ENCODE measurements around the gene PCNX2. TPM values are rescaled to one million over a fixed set of nuclear protein-coding genes. Genes with fewer than 3 reads are reported as not detected.

PCNX2 gene
- total and polyA plus RNA-seq, 10 of the 15 experiments (the other 5 are each of a cell fraction or from before 2014, with no cell fraction given): 2.1 to 16.4 (median 8.1) TPM

DNA sequence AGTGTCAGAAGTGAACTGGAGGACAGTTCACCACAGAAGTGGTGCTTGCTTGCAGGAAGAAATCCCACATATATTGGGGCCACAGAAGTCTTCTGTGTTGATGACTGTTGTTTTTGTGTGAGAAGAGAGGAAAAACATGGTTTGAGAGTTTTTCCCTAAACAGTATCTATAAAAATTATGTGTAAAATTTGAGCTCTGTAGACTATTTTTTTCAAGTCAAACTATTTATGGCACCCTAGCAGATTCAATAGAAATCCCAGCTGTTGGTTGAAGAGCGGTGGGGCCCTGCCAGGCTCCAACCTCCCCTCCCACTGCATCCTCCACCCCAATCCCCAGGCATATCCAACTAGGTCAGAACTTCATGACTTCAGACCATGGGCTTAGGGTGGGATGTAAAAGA, 283.5 kb downstream of the PCNX2 start:
- POLR2A ChIA-PET: interaction anchor here (1.0 kb wide), 1 partner anchor 30 kb away, joined by 3 read pairs; no protein-coding TSS in a partner anchor
- BruUV-seq (replicated peaks): no TSS peak
- no peak overlapping the region for H3K9ac ChIP-seq (ENCODE audit: control insufficient read depth, insufficient read depth, low read length)
- WGBS (ENCODE audit: insufficient coverage, insufficient replicate concordance, low lambda C conversion rate, missing lambda C conversion rate): 53% methylated on average over 1 of the region's 1 CpG
- no peak for ATAC-seq
- SMC1A ChIA-PET (ENCODE audit: uncharacterized antibody, unreplicated experiment): interaction anchor here (1.0 kb wide), 1 partner anchor 55 kb away, joined by 3 read pairs; no protein-coding TSS in a partner anchor
- FAIRE-seq: no peak
- 0 out of 2 replicates have a peak, but pooled peaks cover 5% of the 10 kb centered on the region for H3K4me1 ChIP-seq (ENCODE audit: control insufficient read depth, insufficient read depth, low read length)
- H3K36me3 ChIP-seq (ENCODE audit: control insufficient read depth in 2 of 2, insufficient read depth in 2 of 2, low read length in 1 of 2): no peaks in the 10 kb centered on the region
- no peaks in the 10 kb centered on the region for H3K79me2 ChIP-seq (ENCODE audit: control insufficient read depth, insufficient read depth, low read length)
- DNase-seq (ENCODE audit: low read depth, low spot score): no peak
- no peak overlapping the region for H3K27ac ChIP-seq (ENCODE audit: control insufficient read depth, insufficient read depth)
- no peak overlapping the region for H2AFZ ChIP-seq (ENCODE audit: control insufficient read depth, low read depth, low read length)
- H3K27me3 ChIP-seq (replicated peaks in 1 of 2; ENCODE audit: control insufficient read depth in 2 of 2, insufficient read depth in 2 of 2, low read length in 1 of 2): no peaks in the 10 kb centered on the region
- H3K4me2 ChIP-seq (ENCODE audit: control insufficient read depth, insufficient read depth): no peak overlapping the region
- no peaks in the 10 kb centered on the region for H4K20me1 ChIP-seq (ENCODE audit: control insufficient read depth, insufficient read depth)
- H3K4me3 ChIP-seq: no peak overlapping the region
- no peaks in the 10 kb centered on the region for H3K9me3 ChIP-seq (replicated peaks; ENCODE audit: control insufficient read depth, insufficient read depth, low read length)
- CTCF ChIA-PET: no interaction called here
- intact Hi-C loops (cut with micrococcal nuclease; ENCODE audit: unreplicated experiment): no loop called here
- RAD21 ChIA-PET (ENCODE audit: unreplicated experiment): no interaction called here
- in situ Hi-C loops (cut with MboI): no loop called here
- TF ChIP-seq HDGF (IDR thresholded peaks at IDR 0.05) (no peak), NFYB (IDR thresholded peaks at IDR 0.05; ENCODE audit: insufficient read depth, low read depth, low read length) (no peak), EP300 (IDR thresholded peaks at IDR 0.05; ENCODE audit: borderline replicate concordance in 1 of 2, control insufficient read depth in 1 of 2, low read depth in 2 of 2, low read length in 2 of 2) (no peak), SMAD5 (IDR thresholded peaks at IDR 0.05; ENCODE audit: low read depth) (no peak), TARDBP (IDR thresholded peaks at IDR 0.05; ENCODE audit: borderline replicate concordance) (no peak), ZNF24 (IDR thresholded peaks at IDR 0.05) (no peak), ATF7 (IDR thresholded peaks at IDR 0.05; ENCODE audit: low read depth) (no peak), MTA2 (IDR thresholded peaks at IDR 0.05; ENCODE audit: low read depth) (no peak), RB1 (IDR thresholded peaks at IDR 0.05; ENCODE audit: borderline replicate concordance) (no peak), SPI1 (IDR thresholded peaks at IDR 0.05; ENCODE audit: borderline replicate concordance, insufficient read depth, low read depth, low read length) (no peak), ZSCAN29 (IDR thresholded peaks at IDR 0.05) (no peak), JUNB (IDR thresholded peaks at IDR 0.05) (no peak), FOS (IDR thresholded peaks at IDR 0.05; ENCODE audit: borderline replicate concordance, extremely low read depth, insufficient read length) (no peak), ETV6 (conservative IDR thresholded peaks at IDR 0.05 in 1 of 2, IDR thresholded peaks at IDR 0.05 in 1 of 2; ENCODE audit: borderline replicate concordance in 1 of 2, low read depth in 1 of 2) (no peak)
- TF ChIP-seq, protein P1, sequence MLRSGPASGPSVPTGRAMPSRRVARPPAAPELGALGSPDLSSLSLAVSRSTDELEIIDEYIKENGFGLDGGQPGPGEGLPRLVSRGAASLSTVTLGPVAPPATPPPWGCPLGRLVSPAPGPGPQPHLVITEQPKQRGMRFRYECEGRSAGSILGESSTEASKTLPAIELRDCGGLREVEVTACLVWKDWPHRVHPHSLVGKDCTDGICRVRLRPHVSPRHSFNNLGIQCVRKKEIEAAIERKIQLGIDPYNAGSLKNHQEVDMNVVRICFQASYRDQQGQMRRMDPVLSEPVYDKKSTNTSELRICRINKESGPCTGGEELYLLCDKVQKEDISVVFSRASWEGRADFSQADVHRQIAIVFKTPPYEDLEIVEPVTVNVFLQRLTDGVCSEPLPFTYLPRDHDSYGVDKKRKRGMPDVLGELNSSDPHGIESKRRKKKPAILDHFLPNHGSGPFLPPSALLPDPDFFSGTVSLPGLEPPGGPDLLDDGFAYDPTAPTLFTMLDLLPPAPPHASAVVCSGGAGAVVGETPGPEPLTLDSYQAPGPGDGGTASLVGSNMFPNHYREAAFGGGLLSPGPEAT (IDR thresholded peaks at IDR 0.05; ENCODE audit: low read depth): no peak
- TF ChIP-seq, protein P2, sequence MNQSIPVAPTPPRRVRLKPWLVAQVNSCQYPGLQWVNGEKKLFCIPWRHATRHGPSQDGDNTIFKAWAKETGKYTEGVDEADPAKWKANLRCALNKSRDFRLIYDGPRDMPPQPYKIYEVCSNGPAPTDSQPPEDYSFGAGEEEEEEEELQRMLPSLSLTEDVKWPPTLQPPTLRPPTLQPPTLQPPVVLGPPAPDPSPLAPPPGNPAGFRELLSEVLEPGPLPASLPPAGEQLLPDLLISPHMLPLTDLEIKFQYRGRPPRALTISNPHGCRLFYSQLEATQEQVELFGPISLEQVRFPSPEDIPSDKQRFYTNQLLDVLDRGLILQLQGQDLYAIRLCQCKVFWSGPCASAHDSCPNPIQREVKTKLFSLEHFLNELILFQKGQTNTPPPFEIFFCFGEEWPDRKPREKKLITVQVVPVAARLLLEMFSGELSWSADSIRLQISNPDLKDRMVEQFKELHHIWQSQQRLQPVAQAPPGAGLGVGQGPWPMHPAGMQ (IDR thresholded peaks at IDR 0.05; ENCODE audit: borderline replicate concordance): no peak
- TF ChIP-seq, protein P3, sequence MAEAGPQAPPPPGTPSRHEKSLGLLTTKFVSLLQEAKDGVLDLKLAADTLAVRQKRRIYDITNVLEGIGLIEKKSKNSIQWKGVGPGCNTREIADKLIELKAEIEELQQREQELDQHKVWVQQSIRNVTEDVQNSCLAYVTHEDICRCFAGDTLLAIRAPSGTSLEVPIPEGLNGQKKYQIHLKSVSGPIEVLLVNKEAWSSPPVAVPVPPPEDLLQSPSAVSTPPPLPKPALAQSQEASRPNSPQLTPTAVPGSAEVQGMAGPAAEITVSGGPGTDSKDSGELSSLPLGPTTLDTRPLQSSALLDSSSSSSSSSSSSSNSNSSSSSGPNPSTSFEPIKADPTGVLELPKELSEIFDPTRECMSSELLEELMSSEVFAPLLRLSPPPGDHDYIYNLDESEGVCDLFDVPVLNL (IDR thresholded peaks at IDR 0.05; ENCODE audit: low read depth, low read length): no peak

Measured in GM12878 (cell line).